H9 (cell line): ENCODE data around the gene C16orf89. TPM values are rescaled to one million over a fixed set of nuclear protein-coding genes. Genes with fewer than 3 reads are reported as not detected.
"Not testable (repeated sequence)": the region's sequence is repeated elsewhere in the genome, so short reads cannot be mapped to it uniquely, and the experiment has no call there.

Source experiments
- DNase-seq: peaks from one replicate; pipeline ENCODE4 v3.0.0-alpha.2; 2017
- H2AFZ ChIP-seq: one replicate; pipeline ENCODE4 v1.6.1; 2013; ENCODE audit warnings: mild to moderate bottlenecking, low read length, control low read depth, moderate library complexity
- H2AK5ac ChIP-seq: 2 replicates; pipeline ENCODE4 v1.6.1; 2013; ENCODE audit warnings: low read length, control low read depth, mixed read lengths; ENCODE audit not compliant: insufficient read length
- H2BK120ac ChIP-seq: one replicate; pipeline ENCODE4 v1.6.1; 2013; ENCODE audit warnings: low read depth, mild to moderate bottlenecking, low read length, control low read depth, inconsistent platforms; ENCODE audit not compliant: poor library complexity, severe bottlenecking
- H2BK12ac ChIP-seq: 2 replicates; pipeline ENCODE4 v1.6.1; 2013; ENCODE audit warnings: low read length, control low read depth, mixed read lengths, low read depth; ENCODE audit not compliant: insufficient read length
- H2BK15ac ChIP-seq: 2 replicates; pipeline ENCODE4 v1.6.1; 2013; ENCODE audit warnings: low read depth, low read length, control low read depth
- H2BK20ac ChIP-seq: one replicate; pipeline ENCODE4 v1.6.1; 2013; ENCODE audit warnings: low read depth, mild to moderate bottlenecking, low read length, control low read depth, inconsistent platforms; ENCODE audit not compliant: poor library complexity, severe bottlenecking
- H2BK5ac ChIP-seq: 2 replicates; pipeline ENCODE4 v1.6.1; 2013; ENCODE audit warnings: low read length, control low read depth, mixed read lengths; ENCODE audit not compliant: insufficient read length
- H3K14ac ChIP-seq: 2 replicates; pipeline ENCODE4 v1.6.1; 2013; ENCODE audit warnings: low read length, control low read depth; ENCODE audit not compliant: insufficient read depth
- H3K18ac ChIP-seq: 2 replicates; pipeline ENCODE4 v1.6.1; 2013; ENCODE audit warnings: low read depth, mild to moderate bottlenecking, mixed read lengths, low read length, control low read depth; ENCODE audit not compliant: insufficient read length
- H3K23ac ChIP-seq: 2 replicates; pipeline ENCODE4 v1.6.1; 2013; ENCODE audit warnings: low read length, control low read depth, mixed read lengths, low read depth; ENCODE audit not compliant: insufficient read length
- H3K23me2 ChIP-seq: 2 replicates; pipeline ENCODE4 v1.6.1; 2013; ENCODE audit warnings: low read depth, mild to moderate bottlenecking, mixed read lengths, low read length, control low read depth; ENCODE audit not compliant: insufficient read length, poor library complexity, severe bottlenecking
- H3K27ac ChIP-seq: 2 replicates; pipeline ENCODE4 v1.5.1; 2013; ENCODE audit warnings: low read length, control low read depth, mixed read lengths, low read depth; ENCODE audit not compliant: insufficient read length
- H3K27me3 ChIP-seq: 2 replicates; pipeline ENCODE4 v1.6.1; 2013; ENCODE audit warnings: low read length, control low read depth, inconsistent platforms; ENCODE audit not compliant: insufficient read depth
- H3K4ac ChIP-seq: 2 replicates; pipeline ENCODE4 v1.6.1; 2013; ENCODE audit warnings: low read depth, mild to moderate bottlenecking, control low read depth, inconsistent platforms, low read length, moderate library complexity
- H3K4me1 ChIP-seq: 2 replicates; pipeline ENCODE4 v1.6.1; 2013; ENCODE audit warnings: low read length, control low read depth, inconsistent platforms; ENCODE audit not compliant: insufficient read depth
- H3K4me2 ChIP-seq: 2 replicates; pipeline ENCODE4 v1.6.1; 2013; ENCODE audit warnings: low read length, control low read depth, mixed read lengths; ENCODE audit not compliant: insufficient read length, insufficient read depth
- H3K56ac ChIP-seq: 2 replicates; pipeline ENCODE4 v1.6.1; 2013; ENCODE audit warnings: low read depth, mild to moderate bottlenecking, mixed read lengths, low read length, control low read depth; ENCODE audit not compliant: insufficient read length
- H3K79me1 ChIP-seq: 2 replicates; pipeline ENCODE4 v1.6.1; 2013; ENCODE audit warnings: low read depth, mild to moderate bottlenecking, moderate library complexity, low read length, control low read depth, inconsistent platforms; ENCODE audit not compliant: insufficient read depth, poor library complexity, severe bottlenecking
- H3K79me2 ChIP-seq: 2 replicates; pipeline ENCODE4 v1.6.1; 2013; ENCODE audit warnings: low read length, control low read depth, inconsistent platforms; ENCODE audit not compliant: insufficient read depth
- H3K9ac ChIP-seq: 2 replicates; pipeline ENCODE4 v1.6.1; 2013; ENCODE audit warnings: low read length, control low read depth, mixed read lengths; ENCODE audit not compliant: insufficient read length; ENCODE audit errors: extremely low read depth
- H3K9me3 ChIP-seq: one replicate; pipeline ENCODE4 v1.6.1; 2013; ENCODE audit warnings: low read depth, low read length, inconsistent platforms; ENCODE audit not compliant: control insufficient read depth
- H3T11ph ChIP-seq: one replicate; pipeline ENCODE4 v1.6.1; 2013; ENCODE audit warnings: mild to moderate bottlenecking, low read length, control low read depth, inconsistent platforms
- H4K20me1 ChIP-seq: one replicate; pipeline ENCODE4 v1.6.1; 2013; ENCODE audit not compliant: control insufficient read depth, insufficient read length, insufficient read depth
- H4K5ac ChIP-seq: 2 replicates; pipeline ENCODE4 v1.6.1; 2013; ENCODE audit warnings: low read depth, mild to moderate bottlenecking, mixed read lengths, low read length, control low read depth; ENCODE audit not compliant: insufficient read length
- H4K8ac ChIP-seq: replicated peaks from 2 replicates; pipeline ENCODE4 v1.6.1; 2013; ENCODE audit warnings: low read length, control low read depth, mixed read lengths, low read depth; ENCODE audit not compliant: insufficient read length
- H4K91ac ChIP-seq: 2 replicates; pipeline ENCODE4 v1.6.1; 2013; ENCODE audit warnings: low read depth, mild to moderate bottlenecking, moderate library complexity, mixed read lengths, low read length, control low read depth; ENCODE audit not compliant: insufficient read length
- H3K27ac Mint-ChIP-seq, 3 experiments: 2 replicates in 2 of 3; 3 replicates in 1 of 3; pipeline ENCODE4 v1.8.0; 2020 to 2021; ENCODE audit warnings: mixed read lengths in 3 of 3, mild to moderate bottlenecking in 1 of 3, moderate library complexity in 1 of 3
- H3K27me3 Mint-ChIP-seq: 2 replicates; pipeline ENCODE4 v1.8.0; 2021; ENCODE audit warnings: low read depth, mild to moderate bottlenecking, moderate library complexity, mixed read lengths
- H3K36me3 Mint-ChIP-seq, 3 experiments: 2 replicates in 2 of 3; 3 replicates in 1 of 3; pipeline ENCODE4 v1.8.0; 2020 to 2021; ENCODE audit warnings: low read depth in 3 of 3, mixed read lengths in 3 of 3; ENCODE audit not compliant: insufficient read depth in 1 of 3
- H3K4me1 Mint-ChIP-seq, 2 experiments: 2 replicates each; pipeline ENCODE4 v1.8.0; 2020; ENCODE audit warnings: mixed read lengths in 2 of 2
- H3K4me3 Mint-ChIP-seq, 2 experiments: 2 replicates in 1 of 2; 3 replicates in 1 of 2; pipeline ENCODE4 v1.8.0; 2020 to 2021; ENCODE audit warnings: mild to moderate bottlenecking in 2 of 2, mixed read lengths in 2 of 2, moderate library complexity in 1 of 2
- H3K9me3 Mint-ChIP-seq, 2 experiments: 2 replicates in 1 of 2; 3 replicates in 1 of 2; pipeline ENCODE4 v1.8.0; 2020; ENCODE audit warnings: mild to moderate bottlenecking in 2 of 2, mixed read lengths in 2 of 2, moderate library complexity in 1 of 2
- WGBS: extraction: QIAGEN DNeasy Blood & Tissue Kit; methylation state at CpG from one replicate; pipeline ENCODE4 v1.1.7; 2013; ENCODE audit warnings: missing lambda C conversion rate, low lambda C conversion rate, mixed read lengths; ENCODE audit not compliant: insufficient read length; ENCODE audit errors: extremely low coverage; 5-methylcytosine and 5-hydroxymethylcytosine counted together
- total RNA-seq: library from RNA; stranded (reverse); gene quantifications from 2 replicates; pipeline ENCODE4 v1.2.1, GENCODE V29; 2021

The C16orf89 gene
- total RNA-seq, 1 experiment from 2014 or later = 2.5 TPM

DNA sequence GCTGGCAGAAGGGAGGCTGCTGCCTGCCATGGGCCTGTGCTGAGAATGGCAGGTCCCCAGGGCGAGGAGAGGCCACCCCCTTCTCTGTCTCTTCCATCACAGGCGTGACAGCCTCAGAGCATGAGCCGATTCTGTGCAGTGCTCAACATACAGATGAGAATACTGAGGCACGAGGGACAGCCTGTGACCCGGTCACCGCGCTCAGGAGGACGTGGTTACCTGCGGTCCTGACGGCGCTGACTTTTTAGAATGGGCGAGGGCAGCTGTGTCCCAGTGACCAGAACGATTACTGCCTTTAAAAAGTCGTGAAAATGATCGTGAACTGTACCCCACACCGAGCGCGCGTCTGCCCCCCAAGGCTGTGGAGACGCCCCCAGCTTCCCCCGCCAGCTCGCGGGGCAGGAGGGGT is 31.3 kb upstream of the C16orf89 start:
- not testable (repeated sequence) for H3K79me1 ChIP-seq, H2BK20ac ChIP-seq, H4K5ac ChIP-seq, H3K9me3 Mint-ChIP-seq, H2BK12ac ChIP-seq, H4K91ac ChIP-seq, H4K20me1 ChIP-seq, H2BK15ac ChIP-seq, H3K4ac ChIP-seq, H3K27ac ChIP-seq, H2BK120ac ChIP-seq, H3K23me2 ChIP-seq, H3K27me3 ChIP-seq, H3K14ac ChIP-seq, H3T11ph ChIP-seq, H4K8ac ChIP-seq, H3K27me3 Mint-ChIP-seq, H3K56ac ChIP-seq, H3K79me2 ChIP-seq, H3K23ac ChIP-seq, H3K18ac ChIP-seq, H2AFZ ChIP-seq, H2AK5ac ChIP-seq, H3K4me1 ChIP-seq, H3K9me3 ChIP-seq, H2BK5ac ChIP-seq
- peaks cover 20 to 34% of the 10 kb centered on the region in 2 experiments for H3K4me1 Mint-ChIP-seq
- peaks cover 6 to 17% (median 7%) of the 10 kb centered on the region in 3 experiments; a peak in 6 of 7 replicates for H3K36me3 Mint-ChIP-seq
- peak overlapping the region; percentile 68 for H3K4me2 ChIP-seq
- H3K27ac Mint-ChIP-seq = peak overlapping the region in 2 of 3 experiments; percentile 70 to 72; a peak in 3 of 7 replicates
- H3K4me3 Mint-ChIP-seq = peak overlapping the region; percentile 88 to 93
- no CpG with 5 or more reads among the region's 23 CpGs for WGBS
- DNase-seq = peak; percentile 55
- H3K9ac ChIP-seq = peak overlapping the region; percentile 32
